Activated CD4-positive, alpha-beta T cell treated with anti-CD3 and anti-CD28 coated beads, Interleukin-2, amount 10 ng/mL, durations not matched to agents 24 days and 14 days (primary cell): ENCODE measurements around the gene VPS26C. TPM values are rescaled to one million over a fixed set of nuclear protein-coding genes. Genes with fewer than 3 reads are reported as not detected.

Experiments used
- total RNA-seq: library from RNA; stranded (reverse); gene quantifications from 2 replicates; pipeline ENCODE4 v1.2.3, GENCODE V29; 2022

VPS26C gene
- total RNA-seq, 1 donor from 2014 or later: 60.0 TPM

Other genes starting within 250 kb of the VPS26C start
- 19.0 and 19.4 TPM in 2 replicates for gene PIGP, start 194.3 kb downstream of the VPS26C start, total RNA-seq
- 62.4 and 63.0 TPM in 2 replicates for gene TTC3, start 194.1 kb downstream of the VPS26C start, total RNA-seq
- gene DYRK1A, start 99.4 kb upstream of the VPS26C start, total RNA-seq: 60.9 and 64.9 TPM in 2 replicates